Peyer's patch (tissue), 4 donors: Measurements from ENCODE around the gene FCF1.

Experiments
- POLR2A ChIP-seq, 2 donors: fragments of 450-650 bp; IDR thresholded peaks; one replicate each; pipeline ENCODE4 v1.5.1; 2017; ENCODE audit warnings: antibody characterized with exemption in 2 of 2, mild to moderate bottlenecking in 2 of 2, moderate library complexity in 2 of 2
- TF ChIP-seq, protein P1 (sequence below), 6 experiments: fragments of 450-650 bp in 4 of 6; fragments of 200-600 bp in 2 of 6; sonication (generic) in 1 of 6; IDR thresholded peaks; one replicate each; pipeline ENCODE4 v1.5.1; 2017 to 2019; ENCODE audit warnings: antibody characterized with exemption in 6 of 6, mild to moderate bottlenecking in 3 of 6, moderate library complexity in 1 of 6

DNA sequence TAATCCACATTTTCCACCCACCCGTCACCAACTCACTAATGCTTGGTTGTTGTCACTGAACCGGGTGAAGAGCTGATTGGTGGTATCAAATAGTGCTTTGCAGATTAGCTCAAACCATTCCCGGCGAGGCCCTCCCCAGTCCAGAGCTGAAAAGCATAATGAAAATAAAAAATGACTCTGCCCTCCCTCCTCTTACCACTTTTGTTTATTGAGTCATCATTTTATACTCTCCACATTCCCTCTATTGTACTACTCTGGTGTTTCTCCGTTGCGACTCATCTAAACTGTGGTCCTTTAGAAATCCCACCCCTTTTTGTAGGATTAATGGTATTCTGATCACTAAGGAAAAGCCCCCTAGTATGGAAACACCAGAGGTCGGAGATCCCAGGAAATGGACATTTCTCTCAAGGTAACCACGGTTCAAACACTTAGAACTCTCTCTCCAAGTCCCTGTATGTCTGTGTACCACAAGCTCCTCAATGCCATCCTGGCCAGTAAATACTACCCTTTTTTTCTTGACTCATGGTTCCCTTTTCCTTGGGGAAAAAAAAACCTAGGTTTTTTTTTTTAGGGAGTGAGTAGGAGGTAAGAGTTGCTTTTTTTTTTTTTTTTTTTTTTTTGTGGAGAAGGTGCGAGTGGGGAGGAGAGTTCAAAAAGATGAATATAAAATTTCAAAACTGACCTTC is 42.1 kb upstream of the FCF1 start:
- TF ChIP-seq, protein P1, sequence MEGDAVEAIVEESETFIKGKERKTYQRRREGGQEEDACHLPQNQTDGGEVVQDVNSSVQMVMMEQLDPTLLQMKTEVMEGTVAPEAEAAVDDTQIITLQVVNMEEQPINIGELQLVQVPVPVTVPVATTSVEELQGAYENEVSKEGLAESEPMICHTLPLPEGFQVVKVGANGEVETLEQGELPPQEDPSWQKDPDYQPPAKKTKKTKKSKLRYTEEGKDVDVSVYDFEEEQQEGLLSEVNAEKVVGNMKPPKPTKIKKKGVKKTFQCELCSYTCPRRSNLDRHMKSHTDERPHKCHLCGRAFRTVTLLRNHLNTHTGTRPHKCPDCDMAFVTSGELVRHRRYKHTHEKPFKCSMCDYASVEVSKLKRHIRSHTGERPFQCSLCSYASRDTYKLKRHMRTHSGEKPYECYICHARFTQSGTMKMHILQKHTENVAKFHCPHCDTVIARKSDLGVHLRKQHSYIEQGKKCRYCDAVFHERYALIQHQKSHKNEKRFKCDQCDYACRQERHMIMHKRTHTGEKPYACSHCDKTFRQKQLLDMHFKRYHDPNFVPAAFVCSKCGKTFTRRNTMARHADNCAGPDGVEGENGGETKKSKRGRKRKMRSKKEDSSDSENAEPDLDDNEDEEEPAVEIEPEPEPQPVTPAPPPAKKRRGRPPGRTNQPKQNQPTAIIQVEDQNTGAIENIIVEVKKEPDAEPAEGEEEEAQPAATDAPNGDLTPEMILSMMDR (IDR thresholded peaks at IDR 0.05): no peak
- TF ChIP-seq POLR2A (IDR thresholded peaks at IDR 0.05): no peak
